H1 (cell line): Measurements from ENCODE around the gene KCNQ2. TPM values are rescaled to one million over a fixed set of nuclear protein-coding genes. Genes with fewer than 3 reads are reported as not detected.

Source experiments
- ASH2L ChIP-seq: fragments of 200-600, 300-600 bp; sonication (generic); IDR thresholded peaks from one replicate; pipeline ENCODE4 v1.7.1; 2017; ENCODE audit warnings: low read length
- HDAC2 ChIP-seq, 2 experiments: fragments of 300-600 bp in 1 of 2; sonication (generic) in 1 of 2; IDR thresholded peaks; 2 replicates each; pipeline ENCODE4 v1.6.1; 2011 to 2012; ENCODE audit warnings: low read depth in 2 of 2, low read length in 2 of 2, mild to moderate bottlenecking in 2 of 2, moderate library complexity in 2 of 2, borderline replicate concordance in 1 of 2, inconsistent platforms in 1 of 2
- SAP30 ChIP-seq: fragments of 300-600 bp; sonication (generic); IDR thresholded peaks from 2 replicates; pipeline ENCODE4 v1.7.1; 2012; ENCODE audit warnings: low read length, moderate library complexity, mild to moderate bottlenecking, inconsistent platforms; ENCODE audit not compliant: insufficient read depth, insufficient replicate concordance
- SIN3A ChIP-seq, 2 experiments: IDR thresholded peaks in 1 of 2; conservative IDR thresholded peaks in 1 of 2; 2 replicates each; pipeline ENCODE4 v1.6.1; 2011 to 2012; ENCODE audit warnings: low read length in 2 of 2, improper control_type of control experiment in 1 of 2, low read depth in 1 of 2, mild to moderate bottlenecking in 1 of 2
- SIRT6 ChIP-seq: IDR thresholded peaks from one replicate; pipeline ENCODE4 v1.7.1; 2012; ENCODE audit warnings: low read length, inconsistent platforms
- polyA plus RNA-seq, 7 experiments: library from polyadenylated mRNA; depleted of rRNA in 3 of 7; stranded (reverse) in 5 of 7; unstranded in 2 of 7; fragments of >200 nt in 5 of 7; fragments of 200-250 nt in 2 of 7; gene quantifications; 1 replicate in 5 of 7; 2 replicates in 1 of 7; 4 replicates in 1 of 7; pipeline versions ENCODE4 v1.2.1 to v1.2.3, GENCODE V29; 2011 to 2013; ENCODE audit warnings: missing spikeins in 2 of 7, mixed read lengths in 2 of 7
- total RNA-seq: library from RNA; stranded (reverse); fragmentation: NEBNext Ultra II Directional; extraction: Animal tissue kit (Norgen Biotek cat#: 25700); gene quantifications from 2 replicates; pipeline ENCODE4 v1.2.1, GENCODE V29; 2021
- TF ChIP-seq, protein P1 (sequence below): IDR thresholded peaks from 2 replicates; pipeline ENCODE4 v1.6.1; 2011; ENCODE audit warnings: low read depth, mild to moderate bottlenecking, low read length; ENCODE audit not compliant: insufficient read depth
- TF ChIP-seq, protein P2 (sequence below): IDR thresholded peaks from 2 replicates; pipeline ENCODE4 v1.6.1; 2012; ENCODE audit warnings: inconsistent platforms
- TF ChIP-seq, protein P3 (sequence below): IDR thresholded peaks from 2 replicates; pipeline ENCODE4 v1.6.1; 2012; ENCODE audit warnings: inconsistent platforms

Gene KCNQ2
- total and polyA plus RNA-seq, 2 of the 8 experiments (the other 6 are each of a cell fraction or from before 2014, with no cell fraction given): 82.6 to 243 TPM

DNA sequence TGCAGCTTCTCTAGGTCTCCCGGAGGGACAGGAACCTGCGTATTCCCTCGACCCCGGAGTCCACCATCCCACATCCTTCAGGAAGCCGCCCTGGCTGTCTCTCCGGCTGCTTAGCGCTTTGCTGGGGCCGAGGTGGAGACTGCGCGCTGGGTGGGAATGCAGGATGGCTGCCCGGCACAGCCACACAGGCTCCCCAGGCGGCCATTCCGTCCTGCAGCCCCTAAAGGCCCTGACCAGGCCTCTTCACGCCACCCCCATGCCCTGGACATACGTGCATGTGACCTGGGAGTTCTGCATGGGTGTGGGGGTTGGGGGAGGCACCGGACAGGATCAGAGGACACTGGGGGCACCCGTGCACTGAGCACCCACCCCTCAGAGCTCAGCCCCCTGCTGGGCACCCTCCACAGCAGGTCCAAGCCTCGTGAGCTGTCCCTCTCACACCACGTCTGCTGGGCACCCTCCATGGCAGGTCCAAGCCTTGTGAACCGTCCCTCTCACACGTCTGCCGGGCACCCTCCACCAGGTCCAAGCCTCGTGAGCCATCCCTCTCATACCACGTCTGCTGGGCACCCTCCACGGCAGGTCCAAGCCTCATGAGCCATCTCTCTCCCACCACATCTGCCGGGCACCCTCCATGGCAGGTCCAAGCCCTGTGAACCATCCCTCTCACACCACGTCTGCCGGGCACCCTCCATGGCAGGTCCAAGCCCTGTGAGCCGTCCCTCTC lies 70.9 kb downstream of the KCNQ2 start (continued):
- TF ChIP-seq SIN3A (conservative IDR thresholded peaks at IDR 0.05 in 1 of 2, IDR thresholded peaks at IDR 0.05 in 1 of 2; ENCODE audit: low read depth in 1 of 2, low read length in 2 of 2) (no peak), HDAC2 (IDR thresholded peaks at IDR 0.05; ENCODE audit: borderline replicate concordance in 1 of 2, low read depth in 2 of 2, low read length in 2 of 2) (no peak), SAP30 (no peak), ASH2L (no peak), SIRT6 (no peak)
- TF ChIP-seq, protein P1, sequence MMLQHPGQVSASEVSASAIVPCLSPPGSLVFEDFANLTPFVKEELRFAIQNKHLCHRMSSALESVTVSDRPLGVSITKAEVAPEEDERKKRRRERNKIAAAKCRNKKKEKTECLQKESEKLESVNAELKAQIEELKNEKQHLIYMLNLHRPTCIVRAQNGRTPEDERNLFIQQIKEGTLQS: no peak
- TF ChIP-seq, protein P2, sequence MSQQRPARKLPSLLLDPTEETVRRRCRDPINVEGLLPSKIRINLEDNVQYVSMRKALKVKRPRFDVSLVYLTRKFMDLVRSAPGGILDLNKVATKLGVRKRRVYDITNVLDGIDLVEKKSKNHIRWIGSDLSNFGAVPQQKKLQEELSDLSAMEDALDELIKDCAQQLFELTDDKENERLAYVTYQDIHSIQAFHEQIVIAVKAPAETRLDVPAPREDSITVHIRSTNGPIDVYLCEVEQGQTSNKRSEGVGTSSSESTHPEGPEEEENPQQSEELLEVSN: no peak
- TF ChIP-seq, protein P3, sequence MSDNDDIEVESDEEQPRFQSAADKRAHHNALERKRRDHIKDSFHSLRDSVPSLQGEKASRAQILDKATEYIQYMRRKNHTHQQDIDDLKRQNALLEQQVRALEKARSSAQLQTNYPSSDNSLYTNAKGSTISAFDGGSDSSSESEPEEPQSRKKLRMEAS: no peak
